GM18517 (cell line): ENCODE data around the gene RAB2B.
"Not testable (repeated sequence)": the region's sequence is repeated elsewhere in the genome, so short reads cannot be mapped to it uniquely, and the experiment has no call there.

Source experiments
- ATAC-seq: cut with Tn5 transposase; IDR thresholded peaks from one replicate; pipeline ENCODE4 v1.9.1; 2021; ENCODE audit warnings: mild to moderate bottlenecking, moderate library complexity; ENCODE audit not compliant: unreplicated experiment

Gene RAB2B

DNA sequence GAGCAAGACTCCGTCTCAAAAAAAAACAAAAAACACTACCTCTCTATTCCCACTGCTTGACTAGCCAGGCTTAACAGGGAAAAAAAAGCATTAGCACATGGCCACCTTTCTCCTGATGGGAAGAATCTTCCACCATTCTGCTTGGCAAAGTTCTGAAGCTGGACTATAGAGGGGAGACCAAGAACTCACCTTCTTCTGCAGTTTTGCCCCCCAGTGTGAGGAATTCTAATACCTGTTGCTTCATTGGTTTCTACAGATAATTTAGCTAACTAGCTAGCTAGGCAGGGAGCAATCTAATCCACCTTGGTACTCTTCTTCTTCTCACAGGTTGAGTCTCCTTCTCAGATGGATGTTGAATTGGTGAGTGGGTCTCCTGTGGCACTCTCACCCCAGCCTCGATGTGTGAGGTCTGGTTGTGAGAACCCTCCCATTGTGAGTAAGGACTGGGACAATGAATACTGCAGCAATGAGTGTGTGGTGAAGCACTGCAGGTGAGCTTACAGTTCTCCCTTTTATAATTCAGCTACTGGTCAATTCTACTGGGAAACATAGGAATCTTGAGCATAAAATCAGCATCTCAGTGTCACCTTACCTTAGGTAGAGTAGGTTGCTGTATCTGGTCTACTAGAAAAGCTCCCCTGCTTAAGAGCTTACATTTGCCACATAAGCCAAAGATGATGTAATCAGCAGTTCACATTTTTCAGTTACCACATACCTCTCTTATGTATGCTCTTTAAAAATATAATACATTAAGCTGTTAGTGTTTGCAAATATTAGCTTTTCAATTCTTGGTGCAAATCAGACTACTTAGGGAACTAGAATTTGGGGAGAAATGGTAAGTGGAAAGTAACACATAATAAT lies 18.4 kb upstream of the RAB2B start:
- no peak for ATAC-seq

DNA sequence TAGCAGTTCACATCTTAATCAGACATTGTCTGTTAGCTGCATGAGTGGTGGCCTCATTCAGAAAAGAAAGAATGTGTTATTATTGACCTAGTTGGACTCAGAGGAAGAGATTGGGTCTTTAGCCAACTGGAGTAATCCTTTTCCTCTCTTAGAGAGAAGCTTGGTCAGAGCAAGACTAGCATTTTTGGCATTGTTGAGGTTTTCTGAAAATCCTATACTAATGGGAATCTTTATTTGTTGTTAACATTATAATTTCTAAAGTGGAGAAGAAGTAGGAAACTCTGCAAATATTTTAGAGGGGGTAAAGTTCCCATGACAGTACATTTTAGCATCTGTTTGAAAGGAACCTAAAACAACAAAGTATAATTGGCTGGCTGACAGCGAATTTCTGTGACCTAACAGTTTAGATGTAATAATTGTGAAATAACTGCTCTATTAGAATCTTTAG lies 9.9 kb upstream of the RAB2B start:
- ATAC-seq: no peak

DNA sequence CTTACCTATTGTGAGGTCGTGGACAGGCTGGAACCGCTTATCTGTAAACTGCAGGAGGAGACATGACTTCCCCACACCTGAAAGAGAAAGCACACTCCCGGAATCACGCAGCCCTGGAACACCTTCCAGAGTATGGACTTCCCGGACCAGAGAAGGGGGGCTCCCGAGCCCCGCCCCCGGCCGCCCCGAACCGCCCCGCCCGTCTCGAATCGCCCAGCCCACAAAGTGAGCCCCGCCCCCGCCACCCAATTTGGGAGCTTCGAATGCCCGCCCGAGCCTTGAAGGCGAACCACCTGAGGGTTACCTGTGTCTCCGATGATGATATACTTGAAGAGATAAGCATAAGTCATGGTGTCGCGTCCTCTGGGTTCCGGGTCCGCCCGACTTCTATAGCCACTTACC lies 235 bp downstream of the RAB2B start:
- ATAC-seq: peak; percentile 14

DNA sequence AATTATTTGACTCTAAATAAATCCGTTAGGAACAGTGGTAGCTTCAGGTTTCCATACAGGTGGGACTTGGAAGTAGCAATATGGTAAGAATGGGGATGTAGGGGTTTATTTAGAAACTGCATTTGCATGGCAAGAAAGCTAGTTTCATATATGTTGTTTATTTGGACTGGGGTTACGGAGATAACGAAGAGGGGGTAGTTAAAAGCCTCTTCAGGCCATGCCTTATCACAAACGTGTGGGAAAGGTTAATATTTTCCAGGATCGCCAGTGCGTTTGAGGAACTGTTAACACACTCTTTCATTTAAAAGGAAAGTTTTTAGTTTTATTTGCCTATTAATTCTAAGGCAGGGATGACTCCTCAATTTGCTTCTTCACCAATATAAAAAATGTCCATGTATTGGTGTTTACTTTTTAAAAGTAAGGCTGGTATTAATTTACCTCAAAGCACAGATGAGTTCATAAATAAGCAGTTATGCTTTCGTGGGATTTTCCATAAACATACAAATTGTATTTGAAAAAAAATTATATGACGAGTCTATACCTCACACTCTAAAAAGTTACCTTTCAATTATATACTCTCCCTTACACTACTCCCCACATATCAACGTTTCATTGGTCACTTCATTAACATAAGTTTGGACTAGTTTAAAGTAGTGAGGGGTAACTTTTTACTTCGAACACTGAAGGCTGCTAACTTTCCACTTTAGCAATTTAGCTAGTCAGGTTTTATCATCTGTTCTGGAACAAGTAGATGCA lies 814 bp downstream of the RAB2B start:
- no peak for ATAC-seq

DNA sequence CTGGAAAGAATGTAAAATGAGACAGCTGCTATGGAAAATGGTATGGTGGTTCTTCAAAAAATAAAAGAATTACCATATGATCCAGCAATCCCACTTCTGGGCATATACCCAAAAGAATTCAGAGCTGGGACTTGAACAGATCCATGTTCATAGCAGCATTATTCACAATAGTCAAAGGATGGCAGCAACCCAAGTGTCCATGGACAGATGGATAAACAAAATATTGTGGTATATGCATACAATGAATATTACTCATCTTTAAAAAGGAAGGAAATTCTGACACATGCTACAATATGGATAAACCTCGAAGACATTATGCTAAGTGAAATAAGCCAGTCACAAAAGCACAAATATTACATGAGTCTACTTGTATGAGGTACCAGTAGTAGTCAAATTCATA lies 9.1 kb downstream of the RAB2B start:
- no peak for ATAC-seq

GRCh38 chr14:21455912-21456667 lies 20.7 kb downstream of the RAB2B start, which contains the start of gene CHD8:
TSS of gene CHD8 (minus strand) at chr14:21456123. CDS start at chr14:21431643, 24,480 bp downstream.
- peak; percentile 96 for ATAC-seq

DNA sequence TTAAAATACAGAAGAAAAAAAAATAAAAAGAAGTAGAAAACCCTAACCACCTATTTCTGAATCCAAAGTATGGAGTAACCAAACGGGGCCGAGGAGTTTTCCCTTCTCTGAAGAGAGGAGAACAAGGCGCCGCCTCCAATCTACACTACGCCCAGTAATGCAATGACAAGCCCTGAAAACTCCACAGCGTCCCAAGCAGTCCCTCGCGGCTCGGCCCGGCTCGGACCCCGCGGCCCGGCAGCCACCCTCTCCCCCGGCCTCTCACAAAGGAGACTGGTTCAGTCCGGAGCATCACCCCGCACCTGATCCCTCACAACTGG lies 21.2 kb downstream of the RAB2B start:
- no peak for ATAC-seq

GRCh38 chr14:21454843-21455544 lies 21.8 kb downstream of the RAB2B start:
- ATAC-seq: no peak

GRCh38 chr14:21449899-21450216 lies 26.9 kb downstream of the RAB2B start:
- no peak for ATAC-seq

DNA sequence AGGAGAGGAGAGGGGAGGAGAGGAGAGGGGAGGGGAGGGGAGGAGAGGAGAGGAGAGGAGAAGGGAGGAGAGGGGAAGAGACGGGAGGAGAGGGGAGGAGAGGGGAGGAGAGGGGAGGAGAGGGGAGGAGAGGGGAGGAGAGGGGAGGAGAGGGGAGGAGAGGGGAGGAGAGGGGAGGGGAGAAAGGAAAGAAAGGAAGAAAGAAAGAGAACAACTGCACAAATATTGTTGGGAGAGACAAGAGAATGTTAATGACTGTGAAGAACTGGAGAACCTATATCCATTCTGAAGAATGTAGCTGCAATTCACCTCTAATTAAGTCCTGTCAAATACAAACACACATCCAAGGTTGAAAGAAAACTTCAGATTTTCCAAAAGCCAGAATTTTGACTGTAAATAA lies 34.1 kb downstream of the RAB2B start:
- ATAC-seq: not testable (repeated sequence)

GRCh38 chr14:21440859-21441258 lies 35.9 kb downstream of the RAB2B start:
- no peak for ATAC-seq

- ATAC-seq: peak; percentile 95
Observed at GRCh38 chr14:21437063-21437901, 39.5 kb downstream of the RAB2B start.

- no peak for ATAC-seq
Observed at GRCh38 chr14:21436567-21437062, 40.1 kb downstream of the RAB2B start.

DNA sequence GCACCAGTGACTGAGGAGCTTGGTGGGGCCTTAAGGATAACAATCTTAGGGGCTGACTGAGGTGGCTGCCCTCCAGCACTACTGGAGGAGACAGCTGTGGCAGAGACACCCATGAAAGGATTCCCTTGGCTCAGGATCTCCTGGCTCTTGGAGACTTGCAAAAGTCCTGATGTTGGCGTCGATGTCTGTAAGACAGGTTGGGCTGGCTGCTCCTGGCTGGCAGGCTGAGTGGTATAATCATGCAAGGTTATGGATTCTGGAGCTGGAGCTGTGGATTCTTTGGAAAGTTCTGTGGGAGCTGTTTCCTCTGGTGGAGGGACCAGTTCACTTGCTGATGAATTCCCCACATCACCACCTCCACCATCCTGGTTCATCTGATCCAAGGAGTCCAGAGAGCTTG lies 45.6 kb downstream of the RAB2B start:
- no peak for ATAC-seq

DNA sequence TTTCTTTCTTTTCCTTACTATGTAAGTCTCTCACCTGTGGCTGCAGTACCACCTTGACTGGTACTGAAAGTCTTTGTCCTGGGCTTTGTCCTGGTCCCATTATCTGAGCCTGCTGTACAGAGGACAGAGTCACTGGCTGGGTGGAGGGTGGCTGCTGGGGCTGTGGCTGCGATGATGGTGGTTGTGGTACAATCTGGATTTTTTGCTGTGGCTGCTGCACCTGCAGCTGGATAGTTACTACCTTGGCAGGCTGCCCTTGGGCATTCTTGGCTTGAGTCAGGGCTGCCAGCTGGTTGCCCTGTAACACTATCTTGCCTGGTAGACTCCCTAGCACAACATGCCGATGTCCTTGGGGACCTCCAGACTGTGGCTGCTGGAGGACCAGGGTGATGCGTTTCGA lies 47.8 kb downstream of the RAB2B start:
- ATAC-seq: no peak

DNA sequence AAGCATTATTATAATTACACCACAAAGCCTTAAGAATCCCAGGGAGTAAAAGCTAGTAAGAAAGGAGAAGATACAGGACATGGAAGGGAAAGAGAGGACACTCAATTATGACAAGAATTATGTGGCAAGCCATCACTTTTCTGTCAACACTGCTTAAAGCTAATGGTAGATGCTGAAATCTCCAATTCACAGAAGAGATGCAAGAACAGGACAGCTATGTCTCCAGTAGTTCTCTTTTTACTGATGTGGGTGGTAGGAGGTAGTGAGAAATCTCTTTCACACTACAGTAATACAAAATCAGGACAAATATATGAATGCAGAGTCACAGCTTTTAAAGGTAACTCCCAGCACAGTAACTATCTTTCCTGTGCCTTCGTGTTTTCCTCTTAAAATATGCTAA lies 50.1 kb downstream of the RAB2B start:
- ATAC-seq: no peak

- ATAC-seq: no peak
Observed at GRCh38 chr14:21419528-21419927, 57.2 kb downstream of the RAB2B start.

GRCh38 chr14:21415329-21415728 lies 61.4 kb downstream of the RAB2B start:
- no peak for ATAC-seq

GRCh38 chr14:21414137-21414631 lies 62.6 kb downstream of the RAB2B start:
- no peak for ATAC-seq
